ENCODE data around the gene IFT74. TPM values are rescaled to one million over a fixed set of nuclear protein-coding genes. Genes with fewer than 3 reads are reported as not detected.

Gene IFT74
- total RNA-seq, 1 experiment from 2014 or later = 17.8 TPM

DNA sequence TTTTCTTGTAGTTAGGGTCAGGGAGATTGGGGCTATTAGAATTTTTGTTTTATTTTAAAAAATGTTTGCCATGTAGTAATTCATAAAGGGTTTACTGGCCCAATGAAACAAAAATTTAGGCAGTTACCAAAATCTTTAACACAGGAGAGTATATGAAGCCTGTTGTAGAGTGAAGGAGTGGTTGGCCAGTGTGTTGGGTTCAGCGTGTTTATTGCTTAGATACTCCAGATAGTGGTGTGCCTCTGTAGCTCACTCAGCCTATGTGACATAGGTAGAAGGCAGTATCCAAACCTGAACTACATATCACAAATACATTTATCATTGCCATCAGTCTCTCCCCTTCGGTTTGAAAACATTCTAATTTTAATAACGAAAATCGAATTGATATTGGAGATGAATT lies 154.0 kb downstream of the IFT74 start:
- Histone ChIP-seq H3K4me2 (no peak overlapping the region), H3K27ac (no peak overlapping the region), H3F3A (ENCODE audit: insufficient read depth, low read depth) (no peaks in the 10 kb centered on the region), H3K9me3 (ENCODE audit: insufficient read depth, low read depth) (no peaks in the 10 kb centered on the region), H3K27me3 (ENCODE audit: insufficient read depth, low read depth) (no peaks in the 10 kb centered on the region), H2AFZ (no peak overlapping the region), H3K4me1 (replicated peaks; ENCODE audit: insufficient read depth) (peaks cover 10% of the 10 kb centered on the region), H3K4me3 (no peak overlapping the region), H3K79me2 (ENCODE audit: low read depth) (no peaks in the 10 kb centered on the region), H3K36me3 (ENCODE audit: low read depth) (no peaks in the 10 kb centered on the region), H4K20me1 (ENCODE audit: insufficient read depth) (no peaks in the 10 kb centered on the region), H3K9me2 (ENCODE audit: insufficient read depth) (no peaks in the 10 kb centered on the region)
- CTCF ChIA-PET = no interaction called here
- POLR2A ChIA-PET (ENCODE audit: unreplicated experiment) = no interaction called here
- intact Hi-C loops (cut with micrococcal nuclease; ENCODE audit: unreplicated experiment) = no loop called here
- BruUV-seq (replicated peaks) = no TSS peak
- DNase-seq = no peak
- TF ChIP-seq EZH2 (IDR thresholded peaks at IDR 0.05; ENCODE audit: low read depth) = no peak
- TF ChIP-seq, protein P1, sequence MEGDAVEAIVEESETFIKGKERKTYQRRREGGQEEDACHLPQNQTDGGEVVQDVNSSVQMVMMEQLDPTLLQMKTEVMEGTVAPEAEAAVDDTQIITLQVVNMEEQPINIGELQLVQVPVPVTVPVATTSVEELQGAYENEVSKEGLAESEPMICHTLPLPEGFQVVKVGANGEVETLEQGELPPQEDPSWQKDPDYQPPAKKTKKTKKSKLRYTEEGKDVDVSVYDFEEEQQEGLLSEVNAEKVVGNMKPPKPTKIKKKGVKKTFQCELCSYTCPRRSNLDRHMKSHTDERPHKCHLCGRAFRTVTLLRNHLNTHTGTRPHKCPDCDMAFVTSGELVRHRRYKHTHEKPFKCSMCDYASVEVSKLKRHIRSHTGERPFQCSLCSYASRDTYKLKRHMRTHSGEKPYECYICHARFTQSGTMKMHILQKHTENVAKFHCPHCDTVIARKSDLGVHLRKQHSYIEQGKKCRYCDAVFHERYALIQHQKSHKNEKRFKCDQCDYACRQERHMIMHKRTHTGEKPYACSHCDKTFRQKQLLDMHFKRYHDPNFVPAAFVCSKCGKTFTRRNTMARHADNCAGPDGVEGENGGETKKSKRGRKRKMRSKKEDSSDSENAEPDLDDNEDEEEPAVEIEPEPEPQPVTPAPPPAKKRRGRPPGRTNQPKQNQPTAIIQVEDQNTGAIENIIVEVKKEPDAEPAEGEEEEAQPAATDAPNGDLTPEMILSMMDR (conservative IDR thresholded peaks at IDR 0.05) = no peak

DNA sequence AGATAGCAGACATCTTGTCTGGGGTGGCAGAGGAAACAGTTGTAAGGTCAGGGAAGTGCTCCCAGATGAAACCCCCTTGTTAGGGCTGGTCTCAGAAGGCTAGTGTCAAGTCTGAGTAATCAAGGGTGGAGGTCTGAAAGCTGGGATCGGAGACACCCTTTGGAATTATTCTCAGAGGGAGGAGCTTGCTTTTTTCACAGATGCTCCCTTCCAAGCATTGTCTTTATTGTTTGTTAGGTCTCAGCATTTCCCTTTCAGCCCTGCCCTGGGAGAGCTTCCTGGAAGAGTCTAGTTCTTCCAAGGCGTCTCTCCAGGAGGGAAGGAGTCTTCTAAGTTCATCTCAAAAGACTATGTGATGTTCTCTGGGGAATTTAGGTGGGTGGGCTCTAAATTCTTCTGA lies 156.0 kb downstream of the IFT74 start:
- Histone ChIP-seq H3K9me2 (ENCODE audit: insufficient read depth) (no peaks in the 10 kb centered on the region), H3K79me2 (ENCODE audit: low read depth) (no peaks in the 10 kb centered on the region), H3F3A (ENCODE audit: insufficient read depth, low read depth) (peaks cover 3% of the 10 kb centered on the region; the same call in 1 of the 2 replicates), H4K20me1 (ENCODE audit: insufficient read depth) (no peaks in the 10 kb centered on the region), H3K9me3 (ENCODE audit: insufficient read depth, low read depth) (no peaks in the 10 kb centered on the region), H3K4me3 (no peak overlapping the region), H3K4me2 (no peak overlapping the region), H3K27me3 (ENCODE audit: insufficient read depth, low read depth) (no peaks in the 10 kb centered on the region), H3K4me1 (replicated peaks; ENCODE audit: insufficient read depth) (peaks cover 12% of the 10 kb centered on the region), H3K27ac (no peak overlapping the region), H2AFZ (no peak overlapping the region), H3K36me3 (ENCODE audit: low read depth) (no peaks in the 10 kb centered on the region)
- CTCF ChIA-PET = no interaction called here
- no peak for TF ChIP-seq EZH2 (IDR thresholded peaks at IDR 0.05; ENCODE audit: low read depth)
- TF ChIP-seq, protein P1 (conservative IDR thresholded peaks at IDR 0.05) = no peak
- BruUV-seq (replicated peaks) = no TSS peak
- intact Hi-C loops (cut with micrococcal nuclease; ENCODE audit: unreplicated experiment) = no loop called here
- no peak for DNase-seq
- POLR2A ChIA-PET (ENCODE audit: unreplicated experiment) = no interaction called here

Other genes starting within 250 kb of the IFT74 start
- 12.1 and 14.0 TPM in 2 replicates for gene CAAP1, start 63.6 kb upstream of the IFT74 start, total RNA-seq (2021)
- 19.7 and 23.3 TPM in 2 replicates for gene PLAA, start 9.2 kb upstream of the IFT74 start, total RNA-seq (2021)
- not detected in 2 replicates for gene LRRC19, start 49.3 kb downstream of the IFT74 start, total RNA-seq (2021)
- gene TEK, start 152.8 kb downstream of the IFT74 start, total RNA-seq (2021) = not detected in 2 replicates

Measured in PC-9 (cell line).